OCI-LY1 (cell line): Measurements from ENCODE around the gene TAMALIN.

ENCODE experiments used
- H2AFZ ChIP-seq: fragments of 200-600 bp; sonication (generic), shearing (Covaris generic); 2 replicates; pipeline ENCODE4 v1.6.0; 2014; ENCODE audit warnings: antibody characterized with exemption, mild to moderate bottlenecking, low read length
- H3F3A ChIP-seq: fragments of 200-600 bp; sonication (generic), shearing (Covaris generic); 2 replicates; pipeline ENCODE4 v1.6.0; 2014; ENCODE audit warnings: mild to moderate bottlenecking, antibody characterized with exemption, low read length, moderate library complexity; ENCODE audit not compliant: insufficient read depth
- H3K27ac ChIP-seq: fragments of 200-600 bp; sonication (generic); 2 replicates; pipeline ENCODE4 v1.5.1; 2014; ENCODE audit warnings: low read length, mixed run types, mild to moderate bottlenecking, low read depth; ENCODE audit not compliant: poor library complexity, severe bottlenecking
- H3K27me3 ChIP-seq: fragments of 200-600 bp; sonication (generic); 2 replicates; pipeline ENCODE4 v1.6.0; 2014; ENCODE audit warnings: antibody characterized with exemption, mild to moderate bottlenecking, low read length, moderate library complexity; ENCODE audit not compliant: insufficient read depth
- H3K36me3 ChIP-seq: fragments of 200-600 bp; sonication (generic); 2 replicates; pipeline ENCODE4 v1.6.1; 2014; ENCODE audit warnings: mild to moderate bottlenecking, antibody characterized with exemption, low read length, moderate library complexity, mixed read lengths; ENCODE audit not compliant: insufficient read depth
- H3K4me1 ChIP-seq: fragments of 200-600 bp; sonication (generic); 2 replicates; pipeline ENCODE4 v1.5.1; 2014; ENCODE audit warnings: mild to moderate bottlenecking, low read length, moderate library complexity; ENCODE audit not compliant: insufficient read depth, severe bottlenecking
- H3K4me2 ChIP-seq: fragments of 200-600 bp; sonication (generic), shearing (Covaris generic); 2 replicates; pipeline ENCODE4 v1.6.1; 2014; ENCODE audit warnings: low read length
- H3K4me3 ChIP-seq: fragments of 200-600 bp; sonication (generic); 2 replicates; pipeline ENCODE4 v1.5.1; 2014; ENCODE audit warnings: low read length, low read depth, mild to moderate bottlenecking, mixed read lengths; ENCODE audit not compliant: poor library complexity, severe bottlenecking
- H3K79me2 ChIP-seq: fragments of 200-600 bp; shearing (Covaris generic); 2 replicates; pipeline ENCODE4 v1.6.1; 2016; ENCODE audit warnings: mixed run types, low read length, mixed read lengths; ENCODE audit not compliant: insufficient read depth
- H3K9ac ChIP-seq: fragments of 200-600 bp; sonication (generic), shearing (Covaris generic); 2 replicates; pipeline ENCODE4 v1.6.1; 2014; ENCODE audit warnings: mild to moderate bottlenecking, low read length, mixed read lengths
- H3K9me2 ChIP-seq: fragments of 200-600 bp; sonication (generic), shearing (Covaris generic); 2 replicates; pipeline ENCODE4 v1.6.1; 2014; ENCODE audit warnings: low read depth, mild to moderate bottlenecking, low read length, mixed read lengths
- H3K9me3 ChIP-seq: fragments of 200-600 bp; shearing (Covaris generic); 2 replicates; pipeline ENCODE4 v1.6.1; 2014; ENCODE audit warnings: low read length, mixed read lengths
- H4K20me1 ChIP-seq: fragments of 200-600 bp; sonication (generic), shearing (Covaris generic); 2 replicates; pipeline ENCODE4 v1.6.0; 2016; ENCODE audit warnings: mild to moderate bottlenecking, low read length; ENCODE audit not compliant: insufficient read depth
- CTCF ChIP-seq: fragments of 200-600 bp; sonication (generic), shearing (Covaris generic); IDR thresholded peaks from 2 replicates; pipeline ENCODE4 v1.5.1; 2017; ENCODE audit warnings: mild to moderate bottlenecking, antibody characterized with exemption, low read length, moderate library complexity, mixed read lengths
- EZH2 ChIP-seq: fragments of 200-600 bp; sonication (generic), shearing (Covaris generic); IDR thresholded peaks from 2 replicates; pipeline ENCODE4 v1.8.0; 2017; ENCODE audit warnings: borderline replicate concordance, mixed run types, mild to moderate bottlenecking, antibody characterized with exemption, low read length, moderate library complexity, mixed read lengths

TAMALIN gene

DNA sequence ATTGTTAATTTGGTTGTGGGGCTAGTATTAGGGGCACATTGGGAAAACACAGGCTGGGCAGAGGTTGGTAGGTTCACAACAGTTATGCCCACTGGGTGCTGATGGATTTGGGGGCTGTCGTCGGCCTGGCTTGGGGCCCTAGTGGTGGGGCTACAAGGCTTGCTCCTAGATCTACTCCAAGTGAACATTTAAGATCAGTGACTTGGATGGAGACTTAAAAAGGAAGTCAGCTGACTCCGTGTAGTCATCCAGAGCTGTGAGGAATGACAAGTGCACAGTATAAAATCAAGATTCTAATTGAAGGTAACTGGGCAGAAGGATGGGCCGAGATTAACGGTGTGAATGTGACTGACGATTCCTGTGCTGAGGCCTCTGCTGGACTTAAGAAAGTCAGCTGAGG is 31.7 kb downstream of the TAMALIN start:
- no peak overlapping the region for H2AFZ ChIP-seq
- H3K79me2 ChIP-seq = no peaks in the 10 kb centered on the region
- H3K9me2 ChIP-seq = no peaks in the 10 kb centered on the region
- TF ChIP-seq EZH2 (no peak), CTCF (no peak)
- H3K27ac ChIP-seq = no peak overlapping the region
- H3K27me3 ChIP-seq = peaks cover 6% of the 10 kb centered on the region; the same call in 1 of the 2 replicates
- no peaks in the 10 kb centered on the region for H3K36me3 ChIP-seq
- no peak overlapping the region for H3K9ac ChIP-seq
- H3K9me3 ChIP-seq = no peaks in the 10 kb centered on the region
- peaks cover 20% of the 10 kb centered on the region for H3K4me1 ChIP-seq
- H3K4me2 ChIP-seq = no peak overlapping the region
- no peaks in the 10 kb centered on the region for H3F3A ChIP-seq
- H3K4me3 ChIP-seq = no peak overlapping the region
- H4K20me1 ChIP-seq = no peaks in the 10 kb centered on the region

DNA sequence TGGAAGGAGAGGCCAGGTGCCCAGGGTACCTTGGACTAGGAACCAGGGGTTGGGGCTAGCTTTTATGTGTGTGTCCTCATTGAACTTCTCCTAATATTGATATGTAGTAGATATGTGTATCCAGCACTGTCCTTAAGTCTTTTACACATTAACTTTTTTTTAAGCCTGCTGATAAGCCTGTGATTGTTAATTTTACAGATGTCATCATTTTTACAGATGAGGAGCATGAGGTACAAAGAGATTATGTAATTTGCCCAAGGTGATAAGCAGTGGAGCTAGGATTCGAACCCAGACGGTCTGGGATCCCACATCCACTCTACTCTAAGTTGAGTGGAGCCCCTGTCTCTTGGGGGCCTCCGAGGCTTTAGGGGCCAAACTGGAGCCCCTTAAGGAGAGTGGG is 34.3 kb downstream of the TAMALIN start:
- Histone ChIP-seq H3K4me3 (no peak overlapping the region), H3K36me3 (no peaks in the 10 kb centered on the region), H2AFZ (no peak overlapping the region), H3K9me3 (no peaks in the 10 kb centered on the region), H3K79me2 (no peaks in the 10 kb centered on the region), H4K20me1 (no peaks in the 10 kb centered on the region), H3K27ac (no peak overlapping the region), H3K9ac (no peak overlapping the region), H3F3A (no peaks in the 10 kb centered on the region), H3K27me3 (peaks cover 2% of the 10 kb centered on the region; the same call in 1 of the 2 replicates), H3K9me2 (no peaks in the 10 kb centered on the region), H3K4me1 (peaks cover 16% of the 10 kb centered on the region), H3K4me2 (no peak overlapping the region)
- no peak for TF ChIP-seq CTCF
- no peak for TF ChIP-seq EZH2

- peak overlapping the region; percentile 7; the same call in 1 of the 2 replicates for H3K4me2 ChIP-seq
- H2AFZ ChIP-seq = no peak overlapping the region
- H3K9ac ChIP-seq = no peak overlapping the region; the same call in 1 of the 2 replicates
Measured at GRCh38 chr12:52041695-52042123, 35.0 kb downstream of the TAMALIN start.

More at GRCh38 chr12:52041695-52042123, 35.0 kb downstream of the TAMALIN start:
- no peaks in the 10 kb centered on the region for H4K20me1 ChIP-seq
- no peaks in the 10 kb centered on the region; the same call in 1 of the 2 replicates for H3K27me3 ChIP-seq
- H3K79me2 ChIP-seq = no peaks in the 10 kb centered on the region
- H3F3A ChIP-seq = no peaks in the 10 kb centered on the region
- no peaks in the 10 kb centered on the region for H3K9me2 ChIP-seq
- TF ChIP-seq CTCF = peak; percentile 39; the same call in 1 of the 2 replicates
- no peak for TF ChIP-seq EZH2
- H3K36me3 ChIP-seq = no peaks in the 10 kb centered on the region
- H3K4me3 ChIP-seq = no peak overlapping the region
- no peaks in the 10 kb centered on the region for H3K9me3 ChIP-seq
- H3K27ac ChIP-seq = no peak overlapping the region
- H3K4me1 ChIP-seq = peaks cover 16% of the 10 kb centered on the region
